Measurements from ENCODE around the gene SZT2.
"Not testable (repeated sequence)": the region's sequence is repeated elsewhere in the genome, so short reads cannot be mapped to it uniquely, and the experiment has no call there.

Gene SZT2

GRCh38 chr1:43398227-43398626 is 8.5 kb downstream of the SZT2 start:
- TF ChIP-seq TOX (CRISPR knock-in tag; IDR thresholded peaks at IDR 0.05; ENCODE audit: borderline replicate concordance) (no peak), ESRRG (CRISPR knock-in tag; IDR thresholded peaks at IDR 0.05) (no peak), ZNF565 (CRISPR knock-in tag; conservative IDR thresholded peaks at IDR 0.05; ENCODE audit: low read depth) (no peak), ZFP30 (CRISPR knock-in tag; IDR thresholded peaks at IDR 0.05) (no peak), ARNTL (CRISPR knock-in tag; IDR thresholded peaks at IDR 0.05; ENCODE audit: borderline replicate concordance, low read depth) (no peak), PPARA (CRISPR knock-in tag; IDR thresholded peaks at IDR 0.05; ENCODE audit: borderline replicate concordance) (no peak), TCF4 (CRISPR knock-in tag; IDR thresholded peaks at IDR 0.05; ENCODE audit: borderline replicate concordance) (no peak), CREB5 (CRISPR knock-in tag; IDR thresholded peaks at IDR 0.05; ENCODE audit: low read depth) (no peak), CSRNP3 (CRISPR knock-in tag; IDR thresholded peaks at IDR 0.05) (no peak), CSDC2 (CRISPR knock-in tag; IDR thresholded peaks at IDR 0.05) (no peak), SNAI2 (CRISPR knock-in tag; IDR thresholded peaks at IDR 0.05) (no peak), ZNF70 (CRISPR knock-in tag; IDR thresholded peaks at IDR 0.05) (no peak), ZFP3 (CRISPR knock-in tag; IDR thresholded peaks at IDR 0.05) (no peak), POU6F1 (CRISPR knock-in tag; IDR thresholded peaks at IDR 0.05; ENCODE audit: borderline replicate concordance, low read depth) (no peak), PATZ1 (CRISPR knock-in tag; IDR thresholded peaks at IDR 0.05; ENCODE audit: borderline replicate concordance) (no peak)
- ATAC-seq: no peak

GRCh38 chr1:43400441-43400840 is 10.7 kb downstream of the SZT2 start:
- not testable (repeated sequence) for ATAC-seq

GRCh38 chr1:43402089-43402865 is 12.6 kb downstream of the SZT2 start:
- TF ChIP-seq ZC3H10 (CRISPR knock-in tag; IDR thresholded peaks at IDR 0.05): no peak
- ATAC-seq: no peak

GRCh38 chr1:43404353-43404752 is 14.7 kb downstream of the SZT2 start:
- TF ChIP-seq ZFP3 (CRISPR knock-in tag; IDR thresholded peaks at IDR 0.05) (no peak), ARNTL (CRISPR knock-in tag; IDR thresholded peaks at IDR 0.05; ENCODE audit: borderline replicate concordance, low read depth) (no peak), ZC3H10 (CRISPR knock-in tag; IDR thresholded peaks at IDR 0.05) (no peak), PATZ1 (CRISPR knock-in tag; IDR thresholded peaks at IDR 0.05; ENCODE audit: borderline replicate concordance) (no peak)
- ATAC-seq: no peak

- TF ChIP-seq PATZ1 (CRISPR knock-in tag; IDR thresholded peaks at IDR 0.05; ENCODE audit: borderline replicate concordance): no peak
- TF ChIP-seq ZFP30 (CRISPR knock-in tag; IDR thresholded peaks at IDR 0.05): no peak
- ATAC-seq: no peak
Measured at GRCh38 chr1:43405219-43405875, 15.6 kb downstream of the SZT2 start.
